ENCODE results near the gene EDDM13.
A peak's percentile ranks its signal among the peaks of the same experiment; 100 is the strongest.
"Not testable (repeated sequence)": the region's sequence is repeated elsewhere in the genome, so short reads cannot be mapped to it uniquely, and the experiment has no call there.

The EDDM13 gene

GRCh38 chr19:56272161-56272798 is at the start of gene EDDM13:
TSS of gene EDDM13 (plus strand) at chr19:56272748. CDS start at chr19:56272835, 87 bp downstream.
- DNase-seq (ENCODE audit: low read depth in 1 of 2, low spot score in 1 of 2), result no peak

- DNase-seq (ENCODE audit: low read depth in 1 of 2, low spot score in 1 of 2), result no peak
These were observed 49.6 kb upstream of the EDDM13 start for GRCh38 chr19:56222901-56223300.

GRCh38 chr19:56223481-56223880 is 49.1 kb upstream of the EDDM13 start:
- DNase-seq (ENCODE audit: low read depth in 1 of 2, low spot score in 1 of 2), result no peak

GRCh38 chr19:56245121-56245740 is 27.3 kb upstream of the EDDM13 start:
- no peak for DNase-seq (ENCODE audit: low read depth in 1 of 2, low spot score in 1 of 2)

- not testable (repeated sequence) for DNase-seq (ENCODE audit: low read depth in 1 of 2, low spot score in 1 of 2)
These were observed 26.8 kb upstream of the EDDM13 start for GRCh38 chr19:56245764-56246163.

GRCh38 chr19:56248736-56249338 is 23.7 kb upstream of the EDDM13 start:
- not testable (repeated sequence) for DNase-seq (ENCODE audit: low read depth in 1 of 2, low spot score in 1 of 2)

GRCh38 chr19:56252699-56253422 is 19.7 kb upstream of the EDDM13 start:
- peak; percentile 55 to 60 for DNase-seq (ENCODE audit: low read depth in 1 of 2, low spot score in 1 of 2)

- peak in 1 of 2 donors; percentile 3 for DNase-seq (ENCODE audit: low read depth in 1 of 2, low spot score in 1 of 2)
These were observed 18.8 kb upstream of the EDDM13 start for GRCh38 chr19:56253737-56254136.

GRCh38 chr19:56258272-56258671 is 14.3 kb upstream of the EDDM13 start:
- no peak for DNase-seq (ENCODE audit: low read depth in 1 of 2, low spot score in 1 of 2)

GRCh38 chr19:56261145-56261544 is 11.4 kb upstream of the EDDM13 start:
- no peak for DNase-seq (ENCODE audit: low read depth in 1 of 2, low spot score in 1 of 2)

GRCh38 chr19:56261932-56262331 is 10.6 kb upstream of the EDDM13 start:
- DNase-seq (ENCODE audit: low read depth in 1 of 2, low spot score in 1 of 2), result not testable (repeated sequence)

- no peak for DNase-seq (ENCODE audit: low read depth in 1 of 2, low spot score in 1 of 2)
These were observed 9.2 kb upstream of the EDDM13 start for GRCh38 chr19:56263319-56263718.

- no peak for DNase-seq (ENCODE audit: low read depth in 1 of 2, low spot score in 1 of 2)
These were observed 6.5 kb upstream of the EDDM13 start for GRCh38 chr19:56266051-56266450.

- no peak for DNase-seq (ENCODE audit: low read depth in 1 of 2, low spot score in 1 of 2)
These were observed 3.2 kb upstream of the EDDM13 start for GRCh38 chr19:56269348-56269747.

GRCh38 chr19:56270676-56271075 is 1.9 kb upstream of the EDDM13 start:
- DNase-seq (ENCODE audit: low read depth in 1 of 2, low spot score in 1 of 2), result no peak

- DNase-seq (ENCODE audit: low read depth in 1 of 2, low spot score in 1 of 2), result no peak
These were observed 1.4 kb upstream of the EDDM13 start for GRCh38 chr19:56271151-56271550.

- no peak for DNase-seq (ENCODE audit: low read depth in 1 of 2, low spot score in 1 of 2)
These were observed 1.1 kb downstream of the EDDM13 start for GRCh38 chr19:56273563-56274117.

GRCh38 chr19:56282809-56283208 is 10.3 kb downstream of the EDDM13 start:
- DNase-seq (ENCODE audit: low read depth in 1 of 2, low spot score in 1 of 2), result no peak

- no peak for DNase-seq (ENCODE audit: low read depth in 1 of 2, low spot score in 1 of 2)
These were observed 12.2 kb downstream of the EDDM13 start for GRCh38 chr19:56284746-56285145.

GRCh38 chr19:56290104-56290503 is 17.6 kb downstream of the EDDM13 start:
- DNase-seq (ENCODE audit: low read depth in 1 of 2, low spot score in 1 of 2), result no peak

GRCh38 chr19:56291867-56292266 is 19.3 kb downstream of the EDDM13 start:
- no peak for DNase-seq (ENCODE audit: low read depth in 1 of 2, low spot score in 1 of 2)

GRCh38 chr19:56294549-56294948 is 22.0 kb downstream of the EDDM13 start:
- no peak for DNase-seq (ENCODE audit: low read depth in 1 of 2, low spot score in 1 of 2)

Data from activated CD4-positive, alpha-beta T cell treated with anti-CD3 and anti-CD28 coated beads, Interleukin-2, amount 50 U/mL, for 24 hours (primary cell).